Hepatocyte (in vitro differentiated cells): Measurements from ENCODE around the gene CEP85L.

ENCODE experiments used
- EZH2 ChIP-seq: fragments of 200-600 bp; sonication (generic); IDR thresholded peaks from 2 replicates; pipeline ENCODE4 v1.6.1; 2016; ENCODE audit warnings: antibody characterized with exemption, mild to moderate bottlenecking, borderline replicate concordance
- TF ChIP-seq, protein P1 (sequence below): fragments of 200-600 bp; sonication (generic); IDR thresholded peaks from 2 replicates; pipeline ENCODE4 v1.5.1; 2016; ENCODE audit warnings: antibody characterized with exemption, mild to moderate bottlenecking; ENCODE audit not compliant: poor library complexity

DNA sequence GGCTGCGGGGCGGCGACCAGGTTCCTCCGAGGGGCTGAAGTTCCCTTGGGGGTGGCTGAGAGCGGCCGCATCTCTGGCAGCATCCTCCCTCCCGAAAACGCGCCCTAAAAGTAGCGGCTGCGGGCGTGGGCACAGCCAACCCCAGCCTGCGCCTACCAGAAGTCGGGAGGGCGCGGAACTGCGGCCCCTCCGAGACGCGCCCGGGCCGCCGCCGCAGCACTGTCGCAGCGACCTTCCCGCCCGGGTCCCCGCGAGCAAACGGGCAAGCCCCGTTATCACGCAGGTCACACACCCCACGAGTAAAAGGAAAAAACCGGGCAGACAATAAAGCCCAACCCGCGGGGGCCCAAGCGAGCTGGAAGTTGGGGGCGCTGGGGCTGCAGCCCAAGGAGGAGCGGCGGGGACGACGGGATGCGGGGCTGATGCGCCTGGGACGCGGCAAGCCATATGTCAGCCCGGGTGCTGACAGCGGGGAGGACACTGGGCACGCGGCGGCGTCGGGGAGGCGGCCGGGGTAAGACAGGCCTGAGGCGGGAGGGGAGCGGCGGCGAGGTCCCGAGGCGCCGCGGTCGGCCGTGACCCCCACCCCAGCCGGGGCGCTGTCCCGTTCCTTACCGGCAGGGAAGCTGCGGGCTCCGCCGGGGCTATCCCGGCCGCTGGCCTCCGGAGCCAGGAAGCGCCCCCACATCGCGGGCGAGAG lies 659 bp downstream of the CEP85L start:
- TF ChIP-seq, protein P1, sequence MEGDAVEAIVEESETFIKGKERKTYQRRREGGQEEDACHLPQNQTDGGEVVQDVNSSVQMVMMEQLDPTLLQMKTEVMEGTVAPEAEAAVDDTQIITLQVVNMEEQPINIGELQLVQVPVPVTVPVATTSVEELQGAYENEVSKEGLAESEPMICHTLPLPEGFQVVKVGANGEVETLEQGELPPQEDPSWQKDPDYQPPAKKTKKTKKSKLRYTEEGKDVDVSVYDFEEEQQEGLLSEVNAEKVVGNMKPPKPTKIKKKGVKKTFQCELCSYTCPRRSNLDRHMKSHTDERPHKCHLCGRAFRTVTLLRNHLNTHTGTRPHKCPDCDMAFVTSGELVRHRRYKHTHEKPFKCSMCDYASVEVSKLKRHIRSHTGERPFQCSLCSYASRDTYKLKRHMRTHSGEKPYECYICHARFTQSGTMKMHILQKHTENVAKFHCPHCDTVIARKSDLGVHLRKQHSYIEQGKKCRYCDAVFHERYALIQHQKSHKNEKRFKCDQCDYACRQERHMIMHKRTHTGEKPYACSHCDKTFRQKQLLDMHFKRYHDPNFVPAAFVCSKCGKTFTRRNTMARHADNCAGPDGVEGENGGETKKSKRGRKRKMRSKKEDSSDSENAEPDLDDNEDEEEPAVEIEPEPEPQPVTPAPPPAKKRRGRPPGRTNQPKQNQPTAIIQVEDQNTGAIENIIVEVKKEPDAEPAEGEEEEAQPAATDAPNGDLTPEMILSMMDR: peak; percentile 5
- TF ChIP-seq EZH2: no peak
